HCT116 (cell line): ENCODE measurements around the gene ACVRL1. TPM values are rescaled to one million over a fixed set of nuclear protein-coding genes. Genes with fewer than 3 reads are reported as not detected.

Source experiments
- ATAC-seq: fragments of 200-7000 bp; cut with Tn5 transposase; 2 replicates; pipeline ENCODE4 v1.9.1; 2020; ENCODE audit warnings: mild to moderate bottlenecking, moderate library complexity
- BruUV-seq: library from RNA; stranded (reverse); fragments of 400-500 nt; replicated peaks from 2 replicates; lab custom pipeline; 2021; lab: Mats Ljungman, UMichigan
- CTCF ChIA-PET: fragments of 300-600 bp; sonication (Branson Sonifier 250); formaldehyde crosslinking; loops from one replicate; lab custom pipeline; 2021; ENCODE audit warnings: antibody characterized with exemption; lab: Charles Lee
- POLR2A ChIA-PET: fragments of 300-600, 350-600 bp; sonication (Branson Sonifier 250); formaldehyde crosslinking; loops from one replicate; lab custom pipeline; 2021; ENCODE audit warnings: antibody characterized with exemption; lab: Charles Lee
- RAD21 ChIA-PET, 2 experiments: fragments of 300-600 bp; sonication (Branson Sonifier 250); formaldehyde crosslinking; loops; one replicate each; lab custom pipeline; 2023; ENCODE audit warnings: low total read pairs in 2 of 2; ENCODE audit not compliant: uncharacterized antibody in 2 of 2, unreplicated experiment in 2 of 2, low non-redundant PET in 1 of 2; lab: Charles Lee
- DNase-seq: peaks from one replicate; pipeline ENCODE4 v3.0.0-alpha.2; 2010; ENCODE audit warnings: low read depth, low spot score
- H2AFZ ChIP-seq: fragments of 200-600 bp; shearing (Covaris generic), sonication (generic); 2 replicates; pipeline ENCODE4 v1.6.1; 2017; ENCODE audit warnings: low read depth, mixed run types, mixed read lengths, antibody characterized with exemption, low read length; ENCODE audit not compliant: poor library complexity, severe bottlenecking
- H3K27ac ChIP-seq: 2 replicates; pipeline ENCODE4 v1.5.1; 2012; ENCODE audit warnings: low read depth, low read length
- H3K27me3 ChIP-seq: fragments of 200-600 bp; sonication (generic); 2 replicates; pipeline ENCODE4 v1.6.1; 2016; ENCODE audit warnings: mixed run types, low read length, mixed read lengths; ENCODE audit not compliant: insufficient read depth
- H3K36me3 ChIP-seq, 2 experiments: fragments of 200-500 bp in 1 of 2; fragments of 200-600 bp in 1 of 2; sonication (Bioruptor generic) in 1 of 2; sonication (generic) in 1 of 2; 2 replicates each; pipeline versions ENCODE4 v1.5.1 to v1.6.1; 2014 to 2016; ENCODE audit warnings: low read length in 2 of 2, inconsistent platforms in 1 of 2, mixed read lengths in 1 of 2, mixed run types in 1 of 2; ENCODE audit not compliant: insufficient read depth in 2 of 2, control insufficient read depth in 1 of 2
- H3K4me1 ChIP-seq, 2 experiments: fragments of 200-600 bp in 1 of 2; sonication (generic) in 1 of 2; 2 replicates each; pipeline versions ENCODE4 v1.5.1 to v1.6.1; 2012 to 2017; ENCODE audit warnings: low read length in 2 of 2, inconsistent platforms in 1 of 2, mild to moderate bottlenecking in 1 of 2, mixed read lengths in 1 of 2, mixed run types in 1 of 2, moderate library complexity in 1 of 2; ENCODE audit not compliant: insufficient read depth in 2 of 2, control insufficient read depth in 1 of 2
- H3K4me2 ChIP-seq: fragments of 200-600 bp; sonication (generic); 2 replicates; pipeline ENCODE4 v1.6.1; 2017; ENCODE audit warnings: mixed run types, low read length, mixed read lengths
- H3K4me3 ChIP-seq, 2 experiments: fragments of 200-600 bp in 1 of 2; sonication (generic) in 1 of 2; replicated peaks in 1 of 2; 2 replicates each; pipeline ENCODE4 v1.5.1; 2011 to 2016; ENCODE audit warnings: low read length in 2 of 2, control low read depth in 1 of 2, low read depth in 1 of 2, mild to moderate bottlenecking in 1 of 2, mixed read lengths in 1 of 2, mixed run types in 1 of 2
- H3K79me2 ChIP-seq: fragments of 200-600 bp; sonication (generic); 2 replicates; pipeline ENCODE4 v1.6.1; 2017; ENCODE audit warnings: mild to moderate bottlenecking, mixed run types, low read length, moderate library complexity, mixed read lengths; ENCODE audit not compliant: insufficient read depth
- H3K9ac ChIP-seq: fragments of 200-600 bp; sonication (generic); 2 replicates; pipeline ENCODE4 v1.6.1; 2016; ENCODE audit warnings: low read length, mixed read lengths
- H3K9me2 ChIP-seq: fragments of 200-600 bp; sonication (generic), shearing (Covaris generic); 2 replicates; pipeline ENCODE4 v1.6.1; 2017; ENCODE audit warnings: mixed run types, mild to moderate bottlenecking, moderate library complexity; ENCODE audit not compliant: insufficient read depth
- H3K9me3 ChIP-seq, 2 experiments: fragments of 200-500 bp in 1 of 2; fragments of 200-600 bp in 1 of 2; sonication (Bioruptor generic) in 1 of 2; sonication (generic) in 1 of 2; 2 replicates each; pipeline ENCODE4 v1.6.1; 2014 to 2017; ENCODE audit warnings: low read length in 2 of 2, mixed read lengths in 2 of 2, inconsistent platforms in 1 of 2, low read depth in 1 of 2, mild to moderate bottlenecking in 1 of 2, mixed run types in 1 of 2, moderate library complexity in 1 of 2; ENCODE audit not compliant: control insufficient read depth in 1 of 2, insufficient read depth in 1 of 2
- H4K20me1 ChIP-seq: fragments of 200-600 bp; sonication (generic), shearing (Covaris generic); 2 replicates; pipeline ENCODE4 v1.6.1; 2017; ENCODE audit warnings: mixed run types, mild to moderate bottlenecking, moderate library complexity; ENCODE audit not compliant: insufficient read depth
- ELF1 ChIP-seq: IDR thresholded peaks from 2 replicates; pipeline ENCODE4 v1.6.1; 2012; ENCODE audit warnings: low read depth, borderline replicate concordance
- EZH2 ChIP-seq: fragments of 200-600 bp; sonication (generic); IDR thresholded peaks from 2 replicates; pipeline ENCODE4 v1.6.1; 2017; ENCODE audit warnings: antibody characterized with exemption, mixed run types
- EZH2phosphoT487 ChIP-seq: fragments of 200-600 bp; IDR thresholded peaks from 2 replicates; pipeline ENCODE4 v1.6.1; 2018; ENCODE audit warnings: antibody characterized with exemption, borderline replicate concordance
- POLR2AphosphoS5 ChIP-seq: IDR thresholded peaks from 2 replicates; pipeline ENCODE4 v1.6.1; 2011; ENCODE audit warnings: mild to moderate bottlenecking, low read depth, low read length, moderate library complexity
- YY1 ChIP-seq: IDR thresholded peaks from 2 replicates; pipeline ENCODE4 v1.6.1; 2011; ENCODE audit warnings: low read length, low read depth, moderate library complexity, mild to moderate bottlenecking; ENCODE audit not compliant: insufficient replicate concordance; ENCODE audit errors: extremely low read depth
- ZNF274 ChIP-seq: fragments of 200-500 bp; sonication (Bioruptor generic); IDR thresholded peaks from 2 replicates; pipeline ENCODE4 v1.6.1; 2014; ENCODE audit warnings: mild to moderate bottlenecking, low read depth, low read length, inconsistent platforms
- intact Hi-C: fragments of 100-400 bp; cut with micrococcal nuclease; formaldehyde crosslinking; loops from 2 replicates; pipeline ENCODE4 v1.10.0; 2022
- total RNA-seq: library from RNA; stranded (reverse); gene quantifications from one replicate; pipeline ENCODE4 v1.2.1, GENCODE V29; 2021; ENCODE audit not compliant: unreplicated experiment
- TF ChIP-seq, protein P1 (sequence below): IDR thresholded peaks from 2 replicates; pipeline ENCODE4 v1.6.1; 2012; ENCODE audit warnings: low read depth

Gene ACVRL1
- total RNA-seq, 1 experiment from 2014 or later = 2.5 TPM

- no peak overlapping the region for H3K27ac ChIP-seq
- no peaks in the 10 kb centered on the region for H3K36me3 ChIP-seq
- H3K9me3 ChIP-seq = no peaks in the 10 kb centered on the region
- no peaks in the 10 kb centered on the region for H3K79me2 ChIP-seq
- no TSS peak for BruUV-seq
- H3K4me2 ChIP-seq = no peak overlapping the region
- H3K4me1 ChIP-seq = peaks cover 0 to under 1% of the 10 kb centered on the region in 2 experiments; a peak in 1 of 4 replicates
- H2AFZ ChIP-seq = no peak overlapping the region
- H3K4me3 ChIP-seq = no peak overlapping the region
- intact Hi-C loops = loop anchor here (5.0 kb wide), 2 partner anchors 52 to 347 kb away; no protein-coding TSS in a partner anchor
- TF ChIP-seq, protein P1, sequence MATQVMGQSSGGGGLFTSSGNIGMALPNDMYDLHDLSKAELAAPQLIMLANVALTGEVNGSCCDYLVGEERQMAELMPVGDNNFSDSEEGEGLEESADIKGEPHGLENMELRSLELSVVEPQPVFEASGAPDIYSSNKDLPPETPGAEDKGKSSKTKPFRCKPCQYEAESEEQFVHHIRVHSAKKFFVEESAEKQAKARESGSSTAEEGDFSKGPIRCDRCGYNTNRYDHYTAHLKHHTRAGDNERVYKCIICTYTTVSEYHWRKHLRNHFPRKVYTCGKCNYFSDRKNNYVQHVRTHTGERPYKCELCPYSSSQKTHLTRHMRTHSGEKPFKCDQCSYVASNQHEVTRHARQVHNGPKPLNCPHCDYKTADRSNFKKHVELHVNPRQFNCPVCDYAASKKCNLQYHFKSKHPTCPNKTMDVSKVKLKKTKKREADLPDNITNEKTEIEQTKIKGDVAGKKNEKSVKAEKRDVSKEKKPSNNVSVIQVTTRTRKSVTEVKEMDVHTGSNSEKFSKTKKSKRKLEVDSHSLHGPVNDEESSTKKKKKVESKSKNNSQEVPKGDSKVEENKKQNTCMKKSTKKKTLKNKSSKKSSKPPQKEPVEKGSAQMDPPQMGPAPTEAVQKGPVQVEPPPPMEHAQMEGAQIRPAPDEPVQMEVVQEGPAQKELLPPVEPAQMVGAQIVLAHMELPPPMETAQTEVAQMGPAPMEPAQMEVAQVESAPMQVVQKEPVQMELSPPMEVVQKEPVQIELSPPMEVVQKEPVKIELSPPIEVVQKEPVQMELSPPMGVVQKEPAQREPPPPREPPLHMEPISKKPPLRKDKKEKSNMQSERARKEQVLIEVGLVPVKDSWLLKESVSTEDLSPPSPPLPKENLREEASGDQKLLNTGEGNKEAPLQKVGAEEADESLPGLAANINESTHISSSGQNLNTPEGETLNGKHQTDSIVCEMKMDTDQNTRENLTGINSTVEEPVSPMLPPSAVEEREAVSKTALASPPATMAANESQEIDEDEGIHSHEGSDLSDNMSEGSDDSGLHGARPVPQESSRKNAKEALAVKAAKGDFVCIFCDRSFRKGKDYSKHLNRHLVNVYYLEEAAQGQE = no peak
- TF ChIP-seq EZH2 (no peak), ZNF274 (no peak), ELF1 (no peak), POLR2AphosphoS5 (no peak), YY1 (no peak), EZH2phosphoT487 (no peak)
- DNase-seq (no peak), ATAC-seq (no peak)
- RAD21 ChIA-PET = no interaction called here
- H3K9ac ChIP-seq = no peak overlapping the region
- H3K27me3 ChIP-seq = no peaks in the 10 kb centered on the region
- POLR2A ChIA-PET = no interaction called here
- CTCF ChIA-PET = interaction anchor here (0.6 to 0.8 kb wide), 3 partner anchors 59 to 458 kb away, joined by 3 to 4 read pairs (median 3); no protein-coding TSS in a partner anchor
- no peaks in the 10 kb centered on the region for H4K20me1 ChIP-seq
- no peaks in the 10 kb centered on the region for H3K9me2 ChIP-seq
Observed at GRCh38 chr12:51879102-51879501, 28.2 kb upstream of the ACVRL1 start.
